DOHH2 (cell line): ENCODE data around the gene CPLANE2.

Source experiments
- H3F3A ChIP-seq: fragments of 200-600 bp; sonication (generic), shearing (Covaris generic); 2 replicates; pipeline ENCODE4 v1.6.0; 2016; ENCODE audit warnings: antibody characterized with exemption, mild to moderate bottlenecking; ENCODE audit not compliant: control insufficient read depth, insufficient read depth
- H3K27ac ChIP-seq: fragments of 200-600 bp; sonication (generic); 2 replicates; pipeline ENCODE4 v1.5.1; 2014; ENCODE audit warnings: low read depth, mild to moderate bottlenecking, low read length, moderate library complexity
- H3K27me3 ChIP-seq: fragments of 200-600 bp; sonication (generic); 2 replicates; pipeline ENCODE4 v1.6.1; 2014; ENCODE audit warnings: mild to moderate bottlenecking, low read length, mixed read lengths; ENCODE audit not compliant: control insufficient read depth
- H3K36me3 ChIP-seq: fragments of 200-600 bp; sonication (generic); 2 replicates; pipeline ENCODE4 v1.6.1; 2014; ENCODE audit warnings: mild to moderate bottlenecking, low read length, moderate library complexity, mixed read lengths; ENCODE audit not compliant: control insufficient read depth
- H3K4me1 ChIP-seq: fragments of 200-600 bp; sonication (generic); 2 replicates; pipeline ENCODE4 v1.6.1; 2014; ENCODE audit warnings: mild to moderate bottlenecking, low read length, mixed read lengths; ENCODE audit not compliant: control insufficient read depth
- H3K4me2 ChIP-seq: fragments of 200-600 bp; sonication (generic); 2 replicates; pipeline ENCODE4 v1.6.0; 2014; ENCODE audit warnings: mild to moderate bottlenecking, low read length, moderate library complexity
- H3K4me3 ChIP-seq: fragments of 200-600 bp; sonication (generic); 2 replicates; pipeline ENCODE4 v1.5.1; 2014; ENCODE audit warnings: mild to moderate bottlenecking, low read length, mixed read lengths
- H3K79me2 ChIP-seq: fragments of 200-600 bp; sonication (generic); 2 replicates; pipeline ENCODE4 v1.6.1; 2014; ENCODE audit warnings: mild to moderate bottlenecking, low read length, mixed read lengths; ENCODE audit not compliant: control insufficient read depth
- H3K9me2 ChIP-seq: fragments of 200-600 bp; sonication (generic); replicated peaks from 2 replicates; pipeline ENCODE4 v1.6.1; 2014; ENCODE audit warnings: mild to moderate bottlenecking, low read length, mixed read lengths; ENCODE audit not compliant: control insufficient read depth
- H3K9me3 ChIP-seq: fragments of 200-600 bp; sonication (generic); 2 replicates; pipeline ENCODE4 v1.6.1; 2014; ENCODE audit warnings: antibody characterized with exemption, low read length, mixed read lengths; ENCODE audit not compliant: control insufficient read depth, insufficient read depth
- H4K20me1 ChIP-seq: fragments of 200-600 bp; sonication (generic); 2 replicates; pipeline ENCODE4 v1.6.0; 2014; ENCODE audit warnings: low read depth, mild to moderate bottlenecking, antibody characterized with exemption, low read length, moderate library complexity; ENCODE audit not compliant: control insufficient read depth, insufficient read depth
- CTCF ChIP-seq: fragments of 200-600 bp; sonication (generic); IDR thresholded peaks from one replicate; pipeline ENCODE4 v1.5.1; 2014; ENCODE audit warnings: antibody characterized with exemption, mild to moderate bottlenecking, low read depth, low read length; ENCODE audit not compliant: poor library complexity, severe bottlenecking
- EZH2phosphoT487 ChIP-seq: fragments of 200-600 bp; sonication (generic); IDR thresholded peaks from 2 replicates; pipeline ENCODE4 v1.6.1; 2017; ENCODE audit warnings: borderline replicate concordance, mild to moderate bottlenecking, antibody characterized with exemption, low read length, moderate library complexity, mixed read lengths

CPLANE2 gene

DNA sequence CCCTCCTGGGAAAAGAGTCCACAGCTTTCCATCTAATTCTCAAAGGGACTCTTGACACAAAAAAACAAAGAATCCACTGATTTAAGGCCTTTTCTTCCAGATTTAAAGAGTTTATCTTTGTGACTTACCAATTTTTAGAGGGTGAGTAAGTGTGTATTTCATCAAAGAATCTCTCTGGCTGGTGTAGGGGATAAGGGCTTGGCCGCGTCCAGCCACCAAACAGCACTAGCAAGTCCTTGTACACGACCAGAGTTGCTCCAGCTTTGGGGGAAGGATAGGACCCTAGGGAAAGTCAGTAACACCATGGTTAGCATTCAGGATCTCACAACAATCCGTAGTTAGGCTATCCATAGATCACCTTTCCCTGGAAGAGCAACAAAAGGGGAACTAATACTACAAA, 19.5 kb upstream of the CPLANE2 start:
- Histone ChIP-seq H3K4me3 (no peak overlapping the region), H3K79me2 (no peaks in the 10 kb centered on the region), H3K36me3 (peaks cover 51% of the 10 kb centered on the region), H3K27me3 (no peaks in the 10 kb centered on the region), H3K9me3 (no peaks in the 10 kb centered on the region), H3K4me1 (no peaks in the 10 kb centered on the region), H3K4me2 (no peak overlapping the region), H4K20me1 (no peaks in the 10 kb centered on the region), H3F3A (peaks cover 2% of the 10 kb centered on the region; the same call in 1 of the 2 replicates), H3K9me2 (no peaks in the 10 kb centered on the region), H3K27ac (no peak overlapping the region)
- TF ChIP-seq EZH2phosphoT487 (no peak), CTCF (no peak)

DNA sequence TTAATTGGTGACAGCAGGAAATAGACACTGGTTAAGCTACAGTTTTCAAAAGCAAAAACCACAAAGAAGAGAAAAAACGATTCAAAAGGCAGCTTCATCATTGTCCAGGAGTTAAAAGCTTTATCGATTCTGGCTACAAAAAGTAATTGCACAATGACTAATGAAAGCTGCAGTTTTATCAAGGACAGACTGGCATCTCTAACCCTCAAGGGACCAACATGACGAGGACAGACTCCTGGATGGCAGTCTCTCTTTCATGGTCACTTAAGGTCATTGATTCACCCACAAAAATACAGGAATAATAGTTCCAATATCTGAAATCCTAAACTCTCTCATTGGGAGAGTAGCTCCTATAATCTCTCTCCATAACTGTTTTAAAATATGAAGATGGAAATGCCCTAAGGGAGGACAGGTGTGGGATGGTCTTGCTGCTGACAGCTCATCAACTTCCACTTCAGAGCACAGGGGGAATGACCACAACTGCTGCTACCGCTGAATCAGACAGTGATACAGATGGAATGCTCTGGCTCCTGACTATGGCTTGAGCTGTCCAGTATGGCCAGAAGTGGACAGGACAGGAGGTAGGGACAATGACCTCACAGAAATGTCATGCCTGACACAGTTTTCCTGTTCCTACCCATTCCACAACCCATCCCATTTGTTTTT, 17.4 kb upstream of the CPLANE2 start:
- Histone ChIP-seq H3K36me3 (peaks cover 61% of the 10 kb centered on the region), H4K20me1 (no peaks in the 10 kb centered on the region), H3K4me3 (no peak overlapping the region)

DNA sequence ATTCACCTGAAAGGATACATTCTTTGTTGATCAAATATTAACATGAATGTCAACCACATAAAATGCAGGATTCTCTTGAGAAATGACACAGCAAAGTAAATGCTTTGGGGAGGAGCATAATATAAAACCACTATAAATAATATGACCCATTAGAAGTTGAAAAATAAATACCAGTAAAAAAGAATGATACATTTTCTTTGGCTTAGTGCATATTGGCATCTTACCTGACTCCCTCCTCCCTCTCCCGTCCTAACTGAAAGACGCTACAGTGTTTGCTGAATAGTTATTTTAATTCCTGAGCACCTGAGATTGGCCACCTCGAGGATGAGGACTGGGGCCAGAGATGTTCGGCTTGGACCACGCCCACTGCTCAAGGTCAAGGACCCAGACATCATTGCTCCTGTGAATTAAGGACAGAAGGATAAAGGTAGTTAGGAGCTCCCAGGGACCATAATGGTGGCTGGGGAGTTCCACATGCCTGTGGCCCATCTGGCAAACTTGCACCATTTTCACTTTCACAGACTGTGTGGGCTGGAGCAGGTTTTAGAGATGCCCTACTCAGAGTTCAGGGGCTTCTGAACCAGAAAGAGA, 16.4 kb upstream of the CPLANE2 start:
- no peak overlapping the region for H3K4me2 ChIP-seq
- H3K9me2 ChIP-seq, result no peaks in the 10 kb centered on the region
- no peak overlapping the region for H3K4me3 ChIP-seq
- H3K9me3 ChIP-seq, result no peaks in the 10 kb centered on the region
- no peaks in the 10 kb centered on the region for H3K79me2 ChIP-seq
- peaks cover 66% of the 10 kb centered on the region for H3K36me3 ChIP-seq
- H4K20me1 ChIP-seq, result no peaks in the 10 kb centered on the region
- H3F3A ChIP-seq, result peaks cover 8% of the 10 kb centered on the region; the same call in 1 of the 2 replicates
- H3K4me1 ChIP-seq, result peaks cover 16% of the 10 kb centered on the region
- no peak overlapping the region for H3K27ac ChIP-seq
- H3K27me3 ChIP-seq, result no peaks in the 10 kb centered on the region
- no peak for TF ChIP-seq EZH2phosphoT487
- TF ChIP-seq CTCF, result no peak

More for the DNA sequence above, 17.4 kb upstream of the CPLANE2 start:
- no peaks in the 10 kb centered on the region for H3K9me3 ChIP-seq
- H3K4me2 ChIP-seq, result no peak overlapping the region
- H3K27me3 ChIP-seq, result no peaks in the 10 kb centered on the region
- H3K4me1 ChIP-seq, result peaks cover 7% of the 10 kb centered on the region
- TF ChIP-seq EZH2phosphoT487 (no peak), CTCF (no peak)
- peaks cover 6% of the 10 kb centered on the region; the same call in 1 of the 2 replicates for H3F3A ChIP-seq
- no peaks in the 10 kb centered on the region for H3K79me2 ChIP-seq
- no peaks in the 10 kb centered on the region for H3K9me2 ChIP-seq
- H3K27ac ChIP-seq, result no peak overlapping the region
